NCI-H345 treated with DMSO at 0.1 percent for 48 hours (cell line): ENCODE results near the gene EXD2.
"Not testable (repeated sequence)": the region's sequence is repeated elsewhere in the genome, so short reads cannot be mapped to it uniquely, and the experiment has no call there.

Source experiments
- DNase-seq: peaks from one replicate; lab custom pipeline; 2025; ENCODE audit not compliant: unreplicated experiment; lab: John Stamatoyannopoulos, UW

Gene EXD2

DNA sequence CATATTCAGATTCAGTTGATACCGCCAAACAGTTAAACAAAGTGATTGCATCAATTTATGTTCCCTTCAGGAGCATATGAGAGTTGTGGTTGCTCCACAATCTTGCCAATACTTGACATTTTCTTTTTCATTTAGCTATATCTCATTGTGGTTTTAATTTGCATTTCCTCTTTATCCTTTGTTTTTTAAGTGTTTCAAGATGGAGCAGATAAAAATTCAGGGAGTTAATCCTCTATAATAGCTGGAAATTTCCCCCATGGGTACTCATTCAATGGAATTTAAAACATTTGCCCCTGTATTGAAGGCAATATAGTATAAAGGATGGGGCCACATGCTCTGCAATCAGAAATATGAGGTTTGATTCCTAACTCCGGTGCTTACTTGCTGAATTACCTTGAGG is 1.1 kb upstream of the EXD2 start:
- DNase-seq, result no peak

DNA sequence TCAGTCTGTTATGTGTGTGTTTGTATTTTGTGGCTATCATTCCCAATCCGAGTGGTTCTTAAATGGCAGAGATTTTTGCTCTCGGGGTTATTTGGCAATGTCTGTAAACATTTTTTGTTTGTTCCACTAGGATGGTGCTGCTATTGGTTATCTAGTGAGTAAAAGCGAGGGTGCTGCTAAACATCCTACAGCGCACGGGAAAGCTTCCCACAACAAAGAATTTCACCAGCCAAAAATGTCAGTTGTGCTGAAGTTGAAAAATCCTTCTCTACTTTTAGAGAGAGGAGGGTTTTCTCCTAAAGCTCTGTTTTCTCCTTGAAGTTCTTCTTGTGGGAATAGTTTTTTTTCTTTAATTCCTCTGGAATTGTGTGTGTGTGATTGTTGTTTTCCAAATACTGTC is 2.4 kb downstream of the EXD2 start:
- no peak for DNase-seq

DNA sequence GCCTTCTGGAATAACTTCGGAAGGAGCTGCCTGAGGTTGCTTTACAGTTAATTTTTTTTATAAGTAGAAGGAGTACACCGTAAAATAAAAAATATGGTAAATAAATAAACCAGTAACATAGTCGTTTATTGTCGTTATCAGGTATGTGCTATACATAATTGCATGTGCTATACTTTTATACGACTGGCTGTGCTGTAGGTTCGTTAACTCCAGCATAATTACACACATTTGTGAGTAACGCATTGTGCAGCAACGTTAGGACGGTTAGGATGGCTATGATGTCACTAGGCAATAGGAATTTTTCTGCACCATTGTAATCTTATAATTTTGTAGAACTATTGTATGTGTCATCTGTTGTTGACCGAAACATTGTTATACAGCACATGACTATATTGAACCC is 8.5 kb downstream of the EXD2 start:
- DNase-seq, result no peak

DNA sequence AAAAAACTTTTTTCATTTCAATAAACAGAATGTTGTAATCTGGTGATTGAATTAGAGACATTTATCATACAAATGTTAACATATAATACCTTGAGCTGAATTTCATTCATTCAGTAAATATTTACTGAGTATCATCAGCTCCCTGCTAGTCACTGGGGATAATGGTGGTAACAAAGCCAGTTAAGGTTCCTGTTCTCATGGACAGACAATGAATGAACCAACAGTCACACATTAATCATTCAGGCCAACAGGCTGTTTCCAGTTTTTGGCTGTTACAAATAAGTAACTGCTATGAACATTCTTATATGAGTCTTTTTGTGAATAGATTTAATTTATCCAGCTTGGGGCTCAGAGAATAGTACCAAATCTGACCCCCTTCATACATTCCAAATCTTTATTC is 13.5 kb downstream of the EXD2 start:
- DNase-seq, result no peak

DNA sequence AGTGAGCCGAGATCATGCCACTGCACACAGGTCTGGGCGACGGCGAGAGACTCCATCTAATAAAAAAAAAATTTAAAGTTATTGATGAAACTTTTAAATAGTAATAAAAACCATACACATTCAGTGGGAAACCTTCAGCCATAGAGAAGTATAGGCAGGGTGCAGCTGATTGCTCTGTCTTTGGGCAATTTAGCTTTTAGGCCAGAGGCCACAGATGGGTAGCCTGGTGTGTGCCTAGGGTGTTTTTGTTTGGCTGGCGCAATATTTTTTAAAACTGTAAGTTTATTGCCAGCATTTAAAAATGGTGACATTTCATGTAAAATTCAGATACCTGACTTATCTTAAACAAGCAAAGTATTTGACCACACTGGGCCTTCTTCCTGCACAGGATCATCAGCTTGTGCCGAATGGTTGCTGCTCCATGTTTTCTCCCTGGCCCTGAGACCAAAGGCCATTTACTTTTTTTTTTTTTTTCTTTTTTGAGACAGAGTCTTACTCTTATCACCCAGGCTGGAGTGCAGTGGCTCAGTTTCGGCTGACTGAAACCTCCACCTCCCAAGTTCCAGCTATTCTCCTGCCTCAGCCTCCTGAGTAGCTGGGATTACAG is 16.2 kb downstream of the EXD2 start:
- DNase-seq, result no peak

DNA sequence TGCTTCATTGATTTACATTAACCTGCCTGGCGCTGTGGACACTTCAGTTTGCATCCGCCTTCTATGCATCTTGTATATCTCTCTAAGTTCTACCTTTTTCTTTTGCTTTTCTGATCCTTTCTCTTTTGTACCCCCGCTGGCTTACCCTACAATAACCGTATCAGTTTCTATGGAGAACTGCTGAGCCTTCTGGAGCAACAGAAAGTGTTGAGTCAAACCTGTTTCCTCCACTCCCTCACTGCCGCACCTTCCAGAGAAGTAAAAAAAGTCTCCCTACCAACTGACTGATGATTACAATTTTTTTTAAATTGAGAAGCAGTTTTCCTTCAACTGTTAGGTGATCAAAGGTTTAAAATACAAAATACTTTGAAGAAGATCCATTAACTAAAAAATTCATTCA is 17.4 kb downstream of the EXD2 start:
- no peak for DNase-seq

DNA sequence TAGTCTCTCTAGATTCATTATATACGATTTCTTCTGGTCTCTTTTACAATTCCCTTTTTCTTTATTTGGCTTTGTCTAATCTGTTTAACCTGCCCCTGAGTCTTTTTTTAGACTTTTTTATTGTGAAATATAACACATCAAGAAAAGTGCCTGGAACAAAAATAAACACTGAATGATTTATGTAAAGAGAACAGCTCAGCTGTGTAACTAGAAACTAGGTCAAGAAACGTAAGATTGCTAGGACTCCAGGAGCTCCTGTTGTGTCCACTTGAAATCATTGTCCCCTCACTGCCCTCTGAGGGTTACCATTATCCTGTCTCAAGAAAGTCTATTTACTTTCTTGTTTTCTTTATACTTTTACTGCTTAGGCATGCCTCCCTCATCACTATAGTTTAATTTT is 23.1 kb downstream of the EXD2 start:
- DNase-seq, result no peak

DNA sequence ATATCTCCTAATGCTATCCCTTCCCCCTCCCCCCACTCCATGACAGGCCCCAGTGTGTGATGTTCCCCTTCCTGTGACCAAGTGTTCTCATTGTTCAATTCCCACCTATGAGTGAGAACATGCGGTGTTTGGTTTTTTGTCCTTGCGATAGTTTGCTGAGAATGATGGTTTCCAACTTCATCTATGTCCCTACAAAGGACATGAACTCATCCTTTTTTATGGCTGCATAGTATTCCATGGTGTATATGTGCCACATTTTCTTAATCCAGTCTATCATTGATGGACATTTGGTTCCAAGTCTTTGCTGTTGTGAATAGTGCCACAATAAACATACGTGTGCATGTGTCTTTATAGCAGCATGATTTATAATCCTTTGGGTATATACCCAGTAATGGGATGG is 26.4 kb downstream of the EXD2 start:
- DNase-seq, result not testable (repeated sequence)

DNA sequence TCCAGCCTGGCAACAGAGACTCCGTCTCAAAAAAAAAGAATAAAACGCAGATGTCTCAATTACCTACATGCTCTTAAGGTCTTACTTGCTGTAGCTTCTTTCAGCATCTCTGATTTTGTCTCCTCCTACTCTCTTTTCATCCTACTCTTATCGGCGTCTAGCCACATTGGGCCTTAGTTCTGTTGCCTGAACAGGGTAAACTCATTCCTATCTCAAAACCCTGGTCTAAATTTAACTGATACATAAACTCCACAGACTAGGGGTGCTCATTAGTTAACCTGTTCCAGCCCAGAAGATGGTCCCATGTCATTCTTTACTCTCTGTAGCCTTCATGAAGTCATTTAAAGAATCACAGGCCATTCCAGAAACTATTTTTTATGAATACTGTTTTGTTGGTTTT is 33.6 kb downstream of the EXD2 start:
- DNase-seq, result no peak

DNA sequence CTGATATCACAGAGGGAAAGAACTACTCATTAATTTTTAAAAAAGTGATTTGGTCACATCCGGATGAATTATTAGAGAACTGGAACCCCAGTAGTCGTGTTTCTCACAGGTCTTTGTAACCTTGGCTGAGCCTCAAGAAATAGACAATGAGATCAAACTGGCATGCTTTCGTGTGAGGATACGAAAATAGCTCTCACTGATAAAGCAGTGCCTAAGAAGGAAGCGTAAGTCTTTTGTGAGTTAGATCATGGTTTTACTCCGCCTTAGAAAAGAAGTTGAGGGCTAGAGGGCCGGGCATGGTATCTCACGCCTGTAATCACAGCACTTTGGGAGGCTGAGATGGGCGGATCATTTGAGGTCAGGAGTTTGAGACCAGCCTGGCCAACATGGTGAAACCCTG is 34.9 kb downstream of the EXD2 start:
- no peak for DNase-seq

DNA sequence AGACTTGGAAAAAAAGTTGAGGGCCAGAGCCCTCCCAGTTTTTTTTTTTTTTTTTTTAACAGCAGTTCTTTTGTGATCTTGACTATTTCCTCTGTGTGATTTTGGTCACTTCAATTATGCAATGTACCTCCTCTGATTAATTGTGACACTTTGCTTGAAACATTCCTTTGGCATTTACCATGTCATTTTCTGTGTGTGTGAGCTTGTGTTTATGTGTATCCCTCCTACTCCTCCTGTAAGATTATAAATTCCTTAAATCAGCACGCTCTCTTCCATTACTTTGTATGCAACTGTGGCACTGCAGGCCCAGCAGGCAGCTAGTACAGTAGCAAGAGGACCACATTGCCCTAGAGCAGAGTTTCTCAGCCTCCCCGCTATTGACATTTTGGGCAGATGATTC is 35.4 kb downstream of the EXD2 start:
- no peak for DNase-seq

DNA sequence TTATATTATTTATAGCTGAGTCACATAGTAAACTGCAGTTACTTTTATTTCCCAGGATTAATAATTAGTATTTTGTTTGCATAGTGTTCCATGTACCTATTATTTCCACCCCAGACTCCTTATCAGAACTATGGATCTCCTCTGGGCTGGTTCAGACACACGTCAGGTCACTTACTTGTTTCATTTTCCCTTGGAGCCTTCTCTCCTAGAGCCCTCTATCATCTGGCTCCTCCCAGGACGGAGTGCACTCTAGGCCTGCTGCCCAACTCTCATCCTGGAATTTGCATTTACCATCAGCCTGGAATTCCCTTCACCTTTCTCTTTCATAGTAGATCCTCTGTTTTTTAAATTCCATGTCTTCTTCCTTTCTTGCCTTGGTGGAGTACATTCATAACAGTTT is 40.2 kb downstream of the EXD2 start:
- no peak for DNase-seq

DNA sequence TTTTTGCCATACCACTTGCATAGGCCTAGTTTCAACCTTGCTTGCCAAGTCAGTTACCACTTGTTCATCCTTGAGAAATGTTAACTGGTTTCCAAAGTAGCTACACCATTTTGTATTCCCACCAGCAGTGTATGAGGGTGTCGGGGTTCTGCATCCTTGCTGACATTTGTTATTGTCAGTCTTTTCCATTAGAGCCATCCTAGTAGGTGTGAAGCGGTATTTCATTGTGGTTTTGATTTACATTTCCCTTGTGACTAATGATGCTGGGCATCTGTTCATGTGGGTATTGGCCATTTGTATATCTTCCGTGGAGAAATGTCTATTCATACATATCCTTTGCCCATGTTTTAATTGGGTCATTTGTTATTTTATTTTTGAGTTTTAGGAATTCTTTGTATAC is 41.1 kb downstream of the EXD2 start:
- DNase-seq, result no peak

DNA sequence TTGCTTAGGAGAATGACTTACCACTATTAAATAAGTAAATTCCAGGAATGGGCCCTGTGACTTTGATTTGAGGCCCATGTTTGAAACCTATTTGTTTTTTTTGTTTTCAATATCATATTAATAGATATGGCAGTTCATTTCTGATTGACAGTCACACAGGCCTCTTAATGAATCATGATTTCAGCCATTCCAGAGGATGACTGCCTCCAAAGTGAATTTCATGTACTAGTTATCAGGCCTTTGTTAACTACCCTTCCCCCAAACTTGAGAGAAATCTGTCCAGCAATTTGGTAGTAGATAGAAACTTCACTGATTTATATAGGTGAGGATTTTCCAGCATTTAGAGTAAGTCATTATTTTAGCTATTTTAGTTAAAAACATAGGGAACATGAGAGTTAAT is 42.8 kb downstream of the EXD2 start:
- DNase-seq, result no peak

DNA sequence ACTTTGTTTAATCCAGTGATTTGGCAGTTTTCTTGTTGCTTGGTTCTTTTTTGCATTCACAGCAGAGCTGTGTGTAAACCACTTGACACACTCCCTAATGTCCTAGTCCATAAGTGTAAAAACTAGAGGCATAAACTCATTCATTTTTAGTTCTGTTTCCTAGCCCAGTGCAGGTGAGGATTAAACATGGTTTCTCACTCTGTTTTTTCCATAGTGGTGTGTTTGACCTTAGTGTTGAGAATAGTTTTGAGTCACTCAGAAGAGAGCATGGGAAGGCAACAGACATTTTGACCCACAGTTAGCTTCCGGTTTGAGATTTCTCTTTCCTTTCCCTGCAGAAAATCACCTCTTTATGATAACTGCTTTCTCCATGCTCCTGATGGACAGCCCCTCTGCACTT is 44.4 kb downstream of the EXD2 start:
- no peak for DNase-seq

DNA sequence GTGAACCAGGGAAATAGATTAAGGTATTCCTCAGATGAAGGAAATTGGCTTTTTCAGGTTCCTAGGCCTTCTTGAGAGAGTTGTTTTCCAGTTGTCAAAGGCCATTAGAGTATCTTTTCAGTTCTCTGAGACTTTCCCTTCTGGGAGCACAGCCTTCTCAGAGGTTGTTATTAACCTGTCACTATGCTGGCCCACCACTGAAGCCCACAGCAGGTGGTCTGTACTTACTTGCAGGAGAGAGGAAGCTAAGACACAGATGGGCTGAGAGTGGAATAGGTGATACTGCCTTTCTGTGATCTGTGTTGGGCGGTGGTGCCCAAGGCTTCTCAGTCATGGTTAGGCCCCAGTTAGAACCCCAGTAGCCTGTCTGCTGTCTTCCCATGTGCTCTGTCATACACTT is 45.8 kb downstream of the EXD2 start:
- no peak for DNase-seq

DNA sequence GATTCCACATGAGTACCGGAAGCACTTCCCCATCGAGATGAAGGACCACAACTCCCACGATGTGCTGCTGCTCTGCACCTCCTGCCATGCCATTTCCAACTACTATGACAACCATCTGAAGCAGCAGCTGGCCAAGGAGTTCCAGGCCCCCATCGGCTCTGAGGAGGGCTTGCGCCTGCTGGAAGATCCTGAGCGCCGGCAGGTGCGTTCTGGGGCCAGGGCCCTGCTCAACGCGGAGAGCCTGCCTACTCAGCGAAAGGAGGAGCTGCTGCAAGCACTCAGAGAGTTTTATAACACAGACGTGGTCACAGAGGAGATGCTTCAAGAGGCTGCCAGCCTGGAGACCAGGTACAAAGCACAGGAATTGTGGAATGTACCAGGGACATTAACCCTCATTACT is 46.3 kb downstream of the EXD2 start:
- no peak for DNase-seq

DNA sequence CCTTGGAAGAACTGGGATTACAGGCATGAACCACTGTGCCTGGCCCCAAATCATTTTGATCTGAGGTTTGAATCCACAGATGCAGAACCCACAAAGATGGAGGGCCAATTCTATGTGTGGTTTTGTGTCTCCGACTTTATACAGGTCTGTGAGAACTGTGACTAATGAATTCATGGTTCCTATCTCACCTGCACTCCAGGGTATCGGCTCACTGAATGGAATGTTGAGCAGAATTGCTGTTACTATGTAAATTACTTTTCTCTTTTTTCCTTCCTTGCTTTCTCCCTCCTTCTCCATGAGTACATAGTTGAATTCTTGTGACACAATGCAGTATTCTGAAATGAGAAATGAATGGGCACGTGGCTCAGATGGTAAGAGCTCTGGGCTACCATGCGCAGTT is 47.6 kb downstream of the EXD2 start:
- no peak for DNase-seq

DNA sequence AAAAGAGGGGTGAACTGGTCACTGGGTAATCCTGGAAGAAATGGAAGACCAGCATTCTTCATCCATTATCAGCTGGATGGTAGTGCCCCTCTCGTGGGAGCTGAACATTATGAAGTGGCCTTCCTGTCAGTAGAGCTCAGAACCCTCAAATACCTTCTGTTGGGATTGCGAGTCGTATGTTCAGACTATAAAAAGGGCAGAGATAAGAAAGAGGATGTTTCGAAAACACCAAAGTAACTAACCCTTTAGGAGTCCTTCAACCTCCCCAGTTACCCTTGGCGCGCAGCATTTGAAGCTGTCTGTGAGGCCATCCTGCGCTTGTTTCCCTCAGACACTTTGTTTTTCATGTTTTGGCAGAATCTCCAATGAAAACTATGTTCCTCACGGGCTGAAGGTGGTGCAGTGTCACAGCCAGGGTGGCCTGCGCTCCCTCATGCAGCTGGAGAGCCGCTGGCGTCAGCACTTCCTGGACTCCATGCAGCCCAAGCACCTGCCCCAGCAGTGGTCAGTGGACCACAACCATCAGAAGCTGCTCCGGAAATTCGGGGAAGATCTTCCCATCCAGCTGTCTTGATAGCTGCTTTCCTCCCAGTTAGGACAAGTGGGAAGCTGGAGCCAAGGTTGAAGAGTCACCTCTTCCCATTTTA is 49.4 kb downstream of the EXD2 start:
- no peak for DNase-seq

DNA sequence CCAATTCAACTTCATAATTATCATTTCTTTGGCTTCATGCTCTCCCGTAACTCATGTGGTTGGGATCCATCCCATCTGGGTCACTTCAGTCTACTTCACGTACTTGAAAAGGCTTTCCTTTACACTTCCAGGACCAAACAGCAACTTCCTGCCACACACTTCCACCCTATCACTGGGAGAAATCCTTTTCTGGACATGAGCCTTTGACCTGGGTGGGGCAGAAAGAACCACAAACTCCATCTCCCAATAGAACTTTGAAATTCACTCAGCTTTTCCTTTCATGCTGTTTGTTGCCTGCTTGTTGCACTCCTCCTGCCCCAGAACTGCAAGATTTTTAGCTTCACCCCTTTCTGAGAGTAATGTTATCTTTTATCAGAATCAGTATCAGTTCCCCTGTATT is 50.3 kb downstream of the EXD2 start:
- DNase-seq, result no peak

DNA sequence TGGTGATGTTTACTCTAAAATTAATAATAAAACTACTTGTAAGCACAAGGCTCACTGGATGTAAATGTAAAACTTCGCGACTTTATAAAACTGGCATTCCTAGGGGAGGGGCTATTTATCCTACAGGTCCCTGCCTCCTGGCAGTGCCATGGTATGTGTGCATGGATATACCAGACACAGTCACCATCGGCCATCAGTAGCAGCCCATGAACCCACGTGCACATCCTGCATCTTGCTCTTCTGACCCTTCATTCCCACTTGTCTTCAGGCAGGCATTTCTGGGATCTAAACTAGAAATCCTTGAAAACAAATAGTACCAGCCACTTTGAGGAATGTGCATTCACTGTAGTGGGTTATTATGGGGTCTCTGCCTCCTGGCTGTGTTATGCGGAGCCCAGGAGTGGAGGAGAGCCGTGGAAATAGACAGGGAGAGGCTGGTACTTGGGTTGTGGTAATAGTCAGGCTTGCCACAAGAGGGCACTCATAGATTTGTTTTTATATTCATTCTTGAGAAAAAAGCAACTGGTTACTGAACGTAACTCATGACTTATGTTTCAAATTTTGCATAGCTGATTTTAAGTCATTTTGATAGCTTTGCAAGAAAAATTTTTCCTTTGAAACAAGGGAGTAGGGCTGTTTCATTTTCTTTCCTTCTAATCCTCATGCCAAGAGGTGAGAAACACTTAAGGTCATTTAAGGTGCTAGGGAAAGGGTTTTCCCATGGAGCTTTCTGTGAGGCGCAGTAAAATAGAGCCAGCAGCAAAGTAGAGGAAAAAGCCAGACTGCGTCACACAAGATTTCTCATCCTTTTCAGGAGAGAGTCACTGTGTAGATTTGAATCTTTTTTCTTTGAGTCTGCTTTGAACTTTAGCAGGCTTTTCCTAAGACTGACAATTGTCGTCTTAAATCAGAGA is 51.3 kb downstream of the EXD2 start:
- DNase-seq, result peak; percentile 25

DNA sequence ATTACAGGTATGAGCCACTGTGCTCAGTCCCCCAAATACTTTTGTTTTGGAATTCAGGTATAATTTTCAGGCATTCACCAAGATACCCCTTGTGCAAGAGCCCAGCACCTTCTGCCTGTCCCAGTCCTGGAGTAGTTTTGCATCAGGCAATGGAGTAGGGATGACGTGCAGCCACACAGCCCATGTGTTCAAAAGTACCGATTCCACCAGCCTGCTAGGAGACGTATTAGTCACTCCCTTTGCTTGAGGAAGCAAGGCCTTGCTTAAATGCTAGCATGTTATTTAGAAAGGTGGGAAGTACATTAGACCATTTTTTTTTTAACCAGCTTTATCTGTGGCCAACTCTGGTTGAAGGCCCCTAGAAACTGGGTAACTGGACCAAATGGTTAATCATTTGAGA is 53.6 kb downstream of the EXD2 start:
- no peak for DNase-seq
